ENCODE measurements around the gene GALE. TPM values are rescaled to one million over a fixed set of nuclear protein-coding genes. Genes with fewer than 3 reads are reported as not detected.

The GALE gene
- total and polyA plus RNA-seq, 2 donors, result 11.2 to 20.2 TPM

DNA sequence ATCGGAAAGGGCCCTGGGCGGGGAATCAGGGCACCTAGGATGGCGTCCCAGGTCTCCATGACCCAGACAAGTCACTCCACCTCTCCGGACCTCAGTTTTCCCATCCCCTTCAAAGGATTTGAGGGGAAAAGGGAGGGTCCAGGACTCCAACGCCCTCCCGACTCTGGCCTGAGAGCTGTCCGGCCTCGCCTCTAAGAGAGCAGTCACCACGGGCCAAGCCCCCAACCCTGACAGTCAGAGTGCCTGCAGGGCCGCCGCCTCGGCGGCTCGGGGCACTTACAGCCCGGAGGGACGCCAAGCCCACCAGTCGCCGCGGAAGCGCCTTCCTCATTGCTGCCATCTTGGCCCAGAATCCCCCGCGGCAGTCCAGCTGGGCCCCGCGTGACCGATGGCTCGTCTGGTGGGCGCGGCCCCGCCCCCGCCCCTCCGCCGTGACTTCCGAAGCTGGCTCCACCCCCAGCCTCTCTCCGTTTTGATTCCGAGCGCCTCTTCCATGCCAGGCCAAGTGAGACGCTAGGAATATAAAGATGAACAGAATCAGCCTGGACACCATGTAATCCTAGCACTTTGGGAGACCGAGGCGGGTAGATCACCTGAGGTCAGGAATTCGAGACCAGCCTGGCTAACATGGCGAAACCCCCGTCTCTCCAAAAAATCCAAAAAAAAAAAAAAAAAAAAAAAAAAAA, 24.7 kb upstream of the GALE start, which contains the start of gene HMGCL:
HMGCL (minus strand) TSS at position 354 of the 686 bp plus-strand sequence; CDS start at position 340, 14 bp downstream.
- peak; percentile 83 for DNase-seq (ENCODE audit: extremely low spot score)
- Histone ChIP-seq H3K36me3 (ENCODE audit: insufficient read depth) (no peaks in the 10 kb centered on the region), H3K4me1 (ENCODE audit: insufficient read depth) (no peaks in the 10 kb centered on the region), H3K4me3 (ENCODE audit: low read depth, low read length) (peak within 1 kb of the TSS; percentile 68), H3K27ac (ENCODE audit: low read depth) (peak within 1 kb of the TSS; percentile 89)
- under 1% methylated on average over 42 of the region's 42 CpGs for WGBS

DNA sequence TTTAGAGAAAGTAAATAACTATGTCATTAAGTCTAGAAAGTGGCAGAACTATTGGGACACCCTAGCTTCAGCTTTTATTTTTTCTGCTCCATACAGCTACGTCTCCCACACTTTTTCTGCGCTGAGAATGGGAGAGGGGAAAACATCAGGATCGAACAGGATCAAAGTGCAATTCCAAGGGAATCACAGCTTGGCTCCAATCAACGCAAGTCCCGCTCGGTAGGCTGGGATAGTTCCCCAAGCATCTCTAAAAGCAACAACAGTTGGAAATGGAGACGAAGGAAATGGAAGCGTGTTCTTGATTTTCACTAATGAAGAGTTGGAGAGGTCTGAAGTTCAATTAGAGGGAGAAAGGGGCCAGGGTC, 24.1 kb upstream of the GALE start:
- H3K4me1 ChIP-seq (ENCODE audit: insufficient read depth), result no peaks in the 10 kb centered on the region
- H3K4me3 ChIP-seq (ENCODE audit: low read depth, low read length), result peak overlapping the region; percentile 68
- WGBS, result 2% methylated on average over 8 of the region's 8 CpGs
- no peaks in the 10 kb centered on the region for H3K36me3 ChIP-seq (ENCODE audit: insufficient read depth)
- peak overlapping the region; percentile 89 for H3K27ac ChIP-seq (ENCODE audit: low read depth)
- DNase-seq (ENCODE audit: extremely low spot score), result no peak

DNA sequence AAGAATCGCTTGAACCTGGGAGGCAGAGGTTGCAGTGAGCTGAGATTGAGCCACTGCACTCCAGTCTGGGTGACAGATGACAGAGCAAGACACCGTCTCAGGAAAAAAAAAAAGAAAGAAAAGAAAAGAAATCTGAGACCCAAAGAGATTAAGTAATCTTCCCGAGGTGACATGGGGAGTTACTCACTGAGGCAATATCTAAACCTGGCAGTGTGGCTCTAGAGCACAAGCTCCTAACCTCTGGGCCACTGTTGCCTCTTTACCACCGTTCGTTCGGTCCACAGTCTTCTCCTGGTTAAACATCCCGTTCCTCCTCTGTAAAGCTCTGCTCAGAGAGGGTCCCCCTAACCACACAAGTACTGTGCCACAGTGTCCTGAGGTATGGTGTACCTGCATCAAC, 23.2 kb upstream of the GALE start:
- no peaks in the 10 kb centered on the region for H3K36me3 ChIP-seq (ENCODE audit: insufficient read depth)
- H3K4me3 ChIP-seq (ENCODE audit: low read depth, low read length), result no peak overlapping the region
- H3K27ac ChIP-seq (ENCODE audit: low read depth), result no peak overlapping the region
- no peak for DNase-seq (ENCODE audit: extremely low spot score)
- no peaks in the 10 kb centered on the region for H3K4me1 ChIP-seq (ENCODE audit: insufficient read depth)
- WGBS, result 84% methylated on average over 7 of the region's 7 CpGs

DNA sequence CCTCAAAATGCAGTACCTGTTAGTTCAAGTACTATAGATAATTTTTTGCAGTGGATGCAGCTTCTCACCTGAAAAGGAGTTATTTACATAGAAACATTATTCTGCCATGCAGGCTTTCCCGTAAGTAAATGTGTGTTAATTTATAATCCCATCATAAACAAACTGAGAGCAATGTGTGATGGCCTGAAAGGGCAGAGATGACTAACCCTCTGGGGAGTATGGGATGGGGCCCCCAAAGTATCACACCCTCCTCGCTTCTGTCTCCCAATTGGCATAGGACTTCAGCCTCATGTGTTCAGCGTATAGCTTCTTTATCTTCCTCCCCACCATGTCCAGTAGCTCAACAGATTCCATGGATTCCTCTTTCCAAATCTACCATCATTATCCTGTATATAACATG, 17.1 kb upstream of the GALE start:
- DNase-seq (ENCODE audit: extremely low spot score), result no peak
- Histone ChIP-seq H3K4me3 (ENCODE audit: low read depth, low read length) (no peak overlapping the region), H3K36me3 (ENCODE audit: insufficient read depth) (peaks cover 6% of the 10 kb centered on the region), H3K27ac (ENCODE audit: low read depth) (no peak overlapping the region), H3K4me1 (ENCODE audit: insufficient read depth) (no peaks in the 10 kb centered on the region)
- WGBS, result 86% methylated on average over 3 of the region's 3 CpGs

DNA sequence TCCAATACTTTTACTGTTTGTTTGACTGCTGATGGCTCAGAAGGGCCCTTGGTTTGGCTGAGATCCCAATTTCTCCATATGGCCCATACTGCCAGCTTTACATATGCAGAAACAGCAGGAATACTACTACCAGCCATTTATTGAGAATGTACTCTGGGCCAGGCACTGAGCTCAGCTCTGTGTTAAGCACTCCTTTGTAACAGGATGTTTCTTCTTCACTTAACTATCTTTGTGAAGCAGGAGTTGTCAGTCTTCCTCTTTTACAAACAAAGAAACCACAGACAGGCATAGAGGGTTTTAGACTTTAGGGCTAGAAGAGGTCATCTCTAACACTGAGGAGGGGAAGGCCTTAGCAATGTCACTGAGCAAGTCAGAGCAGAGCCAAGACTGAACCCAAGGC, 16.4 kb upstream of the GALE start:
- DNase-seq (ENCODE audit: extremely low spot score), result no peak
- Histone ChIP-seq H3K4me3 (ENCODE audit: low read depth, low read length) (no peak overlapping the region), H3K36me3 (ENCODE audit: insufficient read depth) (peaks cover 6% of the 10 kb centered on the region), H3K27ac (ENCODE audit: low read depth) (no peak overlapping the region), H3K4me1 (ENCODE audit: insufficient read depth) (no peaks in the 10 kb centered on the region)

DNA sequence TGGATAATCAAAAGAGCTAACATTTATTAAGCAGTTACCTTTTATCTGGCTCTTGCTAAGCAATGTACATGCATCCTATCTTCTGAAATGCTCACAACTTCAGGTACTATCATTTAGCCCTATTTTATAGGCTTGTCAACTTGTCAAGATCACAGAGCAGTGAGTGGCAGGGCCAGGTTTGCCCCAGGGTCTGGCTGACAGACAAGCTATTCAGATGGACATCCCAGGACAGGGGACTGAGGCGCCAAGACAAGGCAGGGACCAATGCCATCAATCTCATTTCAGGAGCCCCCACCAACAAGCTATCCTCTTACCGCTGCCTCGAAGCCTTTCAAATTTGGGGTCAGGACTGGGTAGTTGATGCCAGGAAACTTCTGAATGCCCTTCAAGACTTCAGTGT, 15.8 kb upstream of the GALE start:
- no peaks in the 10 kb centered on the region for H3K4me1 ChIP-seq (ENCODE audit: insufficient read depth)
- no peak overlapping the region for H3K27ac ChIP-seq (ENCODE audit: low read depth)
- DNase-seq (ENCODE audit: extremely low spot score), result no peak
- 95% methylated on average over 3 of the region's 3 CpGs for WGBS
- H3K4me3 ChIP-seq (ENCODE audit: low read depth, low read length), result no peak overlapping the region
- peaks cover 6% of the 10 kb centered on the region for H3K36me3 ChIP-seq (ENCODE audit: insufficient read depth)

DNA sequence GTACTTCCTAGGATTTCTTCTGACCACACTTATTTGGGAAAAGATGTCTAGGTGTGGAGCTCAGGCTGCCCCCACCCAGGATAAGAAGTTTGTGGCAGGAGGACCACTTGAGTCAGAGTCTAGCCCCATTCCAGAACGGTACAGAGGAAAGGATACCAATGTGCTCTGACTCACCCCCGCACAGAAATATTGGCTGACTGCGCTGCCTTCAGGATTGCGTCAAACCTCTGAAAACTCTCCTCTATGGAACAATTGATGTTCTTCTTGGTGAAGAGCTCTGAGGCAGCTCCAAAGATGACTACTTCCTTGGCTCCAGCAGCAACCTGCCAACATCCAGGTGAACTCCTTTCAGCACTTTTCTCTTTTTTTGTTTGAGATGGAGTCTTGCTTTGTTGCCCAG, 13.5 kb upstream of the GALE start:
- Histone ChIP-seq H3K36me3 (ENCODE audit: insufficient read depth) (peaks cover 6% of the 10 kb centered on the region), H3K4me3 (ENCODE audit: low read depth, low read length) (no peak overlapping the region), H3K27ac (ENCODE audit: low read depth) (no peak overlapping the region), H3K4me1 (ENCODE audit: insufficient read depth) (no peaks in the 10 kb centered on the region)
- no peak for DNase-seq (ENCODE audit: extremely low spot score)
- 92% methylated on average over 4 of the region's 4 CpGs for WGBS

DNA sequence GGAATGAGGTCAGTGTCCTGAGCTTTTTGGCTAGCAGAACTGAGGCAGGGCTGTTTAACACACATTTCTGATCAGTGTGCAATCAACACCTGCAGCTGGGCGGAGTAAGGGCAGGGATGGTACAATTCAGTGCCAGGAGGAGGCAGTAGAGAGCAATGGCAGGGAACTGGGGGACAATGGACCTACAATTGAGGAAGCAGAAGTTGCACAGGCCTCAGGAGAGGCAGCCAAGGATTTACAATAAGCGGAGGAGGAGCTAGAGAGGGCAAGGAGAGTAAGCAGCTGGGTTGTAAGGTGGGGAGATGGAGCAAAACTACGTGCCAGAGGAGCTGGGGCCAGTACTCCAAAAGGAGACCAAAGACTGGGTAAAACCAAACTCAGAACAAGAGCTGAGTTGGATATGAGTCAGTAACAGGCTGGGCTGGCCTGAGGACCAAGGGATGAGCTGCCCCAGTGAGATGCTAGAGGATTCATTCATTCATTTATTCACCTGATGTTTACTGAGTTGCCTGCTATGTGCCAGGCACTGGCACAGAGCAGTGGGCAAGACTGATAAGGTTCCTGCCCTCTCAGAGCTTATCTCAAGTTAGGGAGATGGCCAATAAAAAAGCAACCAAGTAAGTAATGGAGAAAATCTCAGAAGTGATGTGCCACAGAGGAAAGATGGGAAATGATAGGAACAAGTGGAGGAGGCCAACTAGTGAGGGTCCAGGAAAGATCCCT, 10.4 kb upstream of the GALE start:
- DNase-seq (ENCODE audit: extremely low spot score), result no peak
- Histone ChIP-seq H3K27ac (ENCODE audit: low read depth) (no peak overlapping the region), H3K4me3 (ENCODE audit: low read depth, low read length) (no peak overlapping the region)

DNA sequence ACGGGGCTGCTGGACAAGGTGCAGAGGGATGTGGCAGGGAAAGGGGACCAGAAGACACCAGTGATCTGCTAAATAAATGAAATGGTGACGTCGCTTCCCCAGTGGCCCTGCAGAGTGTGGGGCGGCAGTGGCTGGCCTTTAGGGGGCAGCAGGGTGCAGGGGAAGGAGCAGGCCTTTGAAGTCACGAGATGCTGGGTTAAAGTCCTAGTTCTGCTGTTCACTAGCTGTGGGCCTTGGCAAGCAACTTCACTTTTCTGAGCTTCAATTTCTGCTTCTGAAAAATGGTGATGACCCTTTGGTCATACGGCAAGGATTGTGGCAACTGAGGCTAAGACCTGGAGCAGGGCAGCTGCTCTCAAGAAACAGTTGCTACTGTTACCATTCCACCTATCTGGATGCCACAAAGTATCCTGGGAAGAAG, 9.2 kb upstream of the GALE start:
- DNase-seq (ENCODE audit: extremely low spot score), result no peak
- WGBS, result 31% methylated on average over 6 of the region's 6 CpGs

More for the DNA sequence above, 10.4 kb upstream of the GALE start:
- WGBS, result 56% methylated on average over 3 of the region's 3 CpGs
- Histone ChIP-seq H3K36me3 (ENCODE audit: insufficient read depth) (peaks cover 2% of the 10 kb centered on the region), H3K4me1 (ENCODE audit: insufficient read depth) (no peaks in the 10 kb centered on the region)

DNA sequence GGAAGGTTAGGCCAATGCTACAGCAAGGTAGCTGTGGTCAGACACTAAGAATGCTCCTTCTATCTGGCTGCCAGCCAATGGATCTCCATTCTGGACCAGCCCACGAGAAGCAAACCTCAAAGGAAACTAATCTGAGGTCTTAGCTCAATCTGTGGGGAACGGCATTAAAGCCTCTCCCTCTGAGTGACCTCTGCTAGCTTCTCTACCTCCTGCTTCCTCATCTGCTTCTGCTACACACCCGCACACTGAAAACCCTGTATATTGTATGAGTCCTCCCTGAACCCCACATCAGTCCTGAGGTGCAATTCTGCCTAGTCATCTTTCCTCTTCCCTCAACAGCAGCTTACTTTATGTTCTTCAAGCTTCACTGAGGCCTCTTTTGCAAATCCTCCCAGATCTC, 6.9 kb upstream of the GALE start:
- Histone ChIP-seq H3K4me1 (ENCODE audit: insufficient read depth) (no peaks in the 10 kb centered on the region), H3K27ac (ENCODE audit: low read depth) (no peak overlapping the region), H3K4me3 (ENCODE audit: low read depth, low read length) (no peak overlapping the region), H3K36me3 (ENCODE audit: insufficient read depth) (no peaks in the 10 kb centered on the region)
- 47% methylated on average over 3 of the region's 3 CpGs for WGBS
- DNase-seq (ENCODE audit: extremely low spot score), result no peak

More for the DNA sequence above, 9.2 kb upstream of the GALE start:
- H3K4me3 ChIP-seq (ENCODE audit: low read depth, low read length), result no peak overlapping the region
- no peak overlapping the region for H3K27ac ChIP-seq (ENCODE audit: low read depth)
- H3K36me3 ChIP-seq (ENCODE audit: insufficient read depth), result peaks cover 2% of the 10 kb centered on the region
- H3K4me1 ChIP-seq (ENCODE audit: insufficient read depth), result no peaks in the 10 kb centered on the region

DNA sequence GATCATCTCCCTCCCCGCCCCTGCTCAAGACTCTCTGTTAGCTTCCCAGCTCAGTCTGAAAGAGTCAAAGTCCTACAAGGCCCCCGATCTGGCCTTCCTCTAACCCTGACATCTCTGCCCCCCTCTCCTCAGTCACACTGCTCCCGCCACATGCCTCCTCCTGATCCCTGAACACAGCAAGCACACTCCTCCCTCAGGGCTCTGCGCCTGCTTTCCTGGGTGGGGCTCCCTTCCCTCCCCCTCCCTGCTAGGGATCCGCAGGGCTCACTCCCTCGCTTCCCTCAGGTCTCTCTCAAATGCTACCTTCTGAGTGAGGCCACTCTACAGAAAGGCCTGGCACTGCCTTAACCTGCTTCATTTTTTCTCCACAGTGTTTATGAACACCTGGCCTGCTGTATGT, 5.7 kb upstream of the GALE start:
- 70% methylated on average over 6 of the region's 6 CpGs for WGBS
- H3K4me3 ChIP-seq (ENCODE audit: low read depth, low read length), result no peak overlapping the region
- no peak overlapping the region for H3K27ac ChIP-seq (ENCODE audit: low read depth)
- DNase-seq (ENCODE audit: extremely low spot score), result no peak
- H3K36me3 ChIP-seq (ENCODE audit: insufficient read depth), result no peaks in the 10 kb centered on the region
- no peaks in the 10 kb centered on the region for H3K4me1 ChIP-seq (ENCODE audit: insufficient read depth)

DNA sequence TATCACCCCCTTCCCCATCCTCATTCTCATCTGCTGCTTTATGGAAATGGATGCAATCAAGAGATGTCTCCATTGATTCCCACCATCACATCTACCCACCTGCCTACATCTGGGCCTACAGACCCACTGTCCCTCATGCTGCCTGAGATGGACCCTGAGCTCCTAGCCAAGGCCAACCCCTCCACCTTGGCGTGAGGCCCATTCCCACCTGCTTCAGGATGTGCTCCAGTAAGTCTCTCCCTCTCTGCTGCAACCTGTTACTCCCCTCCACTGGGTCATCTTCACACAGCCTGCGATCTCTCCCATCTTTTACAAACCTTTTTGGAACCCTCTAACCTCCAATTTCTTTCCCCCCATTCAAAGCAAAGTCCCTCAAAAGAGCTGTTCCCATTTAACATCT, 4.5 kb upstream of the GALE start:
- WGBS, result 93% methylated on average over 2 of the region's 2 CpGs
- no peaks in the 10 kb centered on the region for H3K36me3 ChIP-seq (ENCODE audit: insufficient read depth)
- no peak for DNase-seq (ENCODE audit: extremely low spot score)
- H3K4me3 ChIP-seq (ENCODE audit: low read depth, low read length), result no peak overlapping the region
- H3K4me1 ChIP-seq (ENCODE audit: insufficient read depth), result no peaks in the 10 kb centered on the region
- no peak overlapping the region for H3K27ac ChIP-seq (ENCODE audit: low read depth)

DNA sequence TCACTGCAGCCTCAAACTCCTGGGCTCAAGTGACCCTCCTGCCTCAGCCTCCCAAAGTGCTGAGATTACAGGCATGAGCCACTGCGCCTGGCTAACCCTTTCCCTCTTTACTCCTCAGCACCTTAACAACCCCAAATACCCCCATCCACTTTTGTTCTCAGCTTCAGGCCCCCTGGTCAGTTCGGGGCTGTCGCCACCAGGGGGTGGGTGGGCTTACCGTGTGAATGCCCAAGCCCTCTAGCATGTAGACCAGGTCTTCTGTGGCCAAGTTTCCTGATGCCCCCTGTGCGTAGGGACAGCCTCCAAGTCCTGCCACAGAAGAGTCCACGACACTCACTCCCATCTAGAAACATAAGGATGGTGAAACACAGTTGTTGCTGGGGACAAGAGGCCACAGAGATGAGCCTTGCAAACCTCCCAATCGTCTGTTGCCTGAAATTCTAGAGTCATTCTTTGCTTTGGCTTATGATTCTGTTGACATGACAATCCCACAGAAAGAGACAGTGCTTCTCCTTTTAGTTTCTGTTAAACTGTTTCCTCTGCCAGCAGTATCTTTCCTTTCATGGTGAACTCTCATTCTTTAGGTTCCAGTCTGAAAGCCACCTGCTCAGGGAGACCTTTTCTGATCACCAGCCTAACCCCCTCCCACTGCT, 3.8 kb upstream of the GALE start:
- WGBS, result 77% methylated on average over 7 of the region's 7 CpGs
- DNase-seq (ENCODE audit: extremely low spot score), result no peak
- H3K27ac ChIP-seq (ENCODE audit: low read depth), result no peak overlapping the region
- H3K36me3 ChIP-seq (ENCODE audit: insufficient read depth), result no peaks in the 10 kb centered on the region
- no peaks in the 10 kb centered on the region for H3K4me1 ChIP-seq (ENCODE audit: insufficient read depth)
- H3K4me3 ChIP-seq (ENCODE audit: low read depth, low read length), result no peak overlapping the region

DNA sequence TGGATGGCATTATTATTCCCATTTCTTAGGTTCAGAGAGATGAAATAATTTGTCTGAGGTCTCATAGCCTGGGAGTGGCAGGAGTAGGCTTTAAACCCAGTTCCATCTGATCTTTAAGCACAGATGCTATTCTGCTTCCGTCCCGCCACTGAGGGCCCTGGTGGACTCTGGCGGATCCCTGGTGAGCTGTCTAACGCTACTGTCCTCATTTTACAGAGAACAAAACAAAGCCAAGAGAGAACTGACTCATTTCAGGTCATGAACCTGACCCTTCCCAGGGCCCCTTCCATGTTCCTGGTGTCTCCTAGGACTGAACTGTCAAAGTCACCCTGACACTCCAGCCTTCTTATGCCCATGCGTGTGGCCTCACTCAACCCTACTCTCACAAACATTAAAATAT, 3.1 kb upstream of the GALE start:
- WGBS, result 93% methylated on average over 5 of the region's 5 CpGs
- no peak for DNase-seq (ENCODE audit: extremely low spot score)
- Histone ChIP-seq H3K4me1 (ENCODE audit: insufficient read depth) (no peaks in the 10 kb centered on the region), H3K36me3 (ENCODE audit: insufficient read depth) (no peaks in the 10 kb centered on the region), H3K4me3 (ENCODE audit: low read depth, low read length) (no peak overlapping the region), H3K27ac (ENCODE audit: low read depth) (no peak overlapping the region)
